Transverse colon (tissue), 4 donors: ENCODE data around the gene PDE6A.

Experiments used
- EP300 ChIP-seq: sonication (generic); formaldehyde crosslinking; IDR thresholded peaks from one replicate; pipeline ENCODE4 v1.6.1; 2017; ENCODE audit warnings: antibody characterized with exemption, low read depth
- POLR2A ChIP-seq: fragments of 450-650 bp; IDR thresholded peaks from one replicate; pipeline ENCODE4 v1.6.1; 2016; ENCODE audit warnings: antibody characterized with exemption, mild to moderate bottlenecking, moderate library complexity
- POLR2AphosphoS5 ChIP-seq, 3 donors: sonication (generic); formaldehyde crosslinking; IDR thresholded peaks; one replicate each; pipeline ENCODE4 v1.6.1; 2016; ENCODE audit warnings: antibody characterized with exemption in 3 of 3
- TF ChIP-seq, protein P1 (sequence below), 5 experiments: fragments of 200-600 bp in 3 of 5; fragments of 450-650 bp in 2 of 5; sonication (generic) in 3 of 5; IDR thresholded peaks; 1 replicate in 2 of 5; 2 replicates in 3 of 5; pipeline ENCODE4 v1.5.1; 2016 to 2017; ENCODE audit warnings: antibody characterized with exemption in 5 of 5, inconsistent platforms in 3 of 5, mild to moderate bottlenecking in 2 of 5, moderate library complexity in 1 of 5

- TF ChIP-seq, protein P1, sequence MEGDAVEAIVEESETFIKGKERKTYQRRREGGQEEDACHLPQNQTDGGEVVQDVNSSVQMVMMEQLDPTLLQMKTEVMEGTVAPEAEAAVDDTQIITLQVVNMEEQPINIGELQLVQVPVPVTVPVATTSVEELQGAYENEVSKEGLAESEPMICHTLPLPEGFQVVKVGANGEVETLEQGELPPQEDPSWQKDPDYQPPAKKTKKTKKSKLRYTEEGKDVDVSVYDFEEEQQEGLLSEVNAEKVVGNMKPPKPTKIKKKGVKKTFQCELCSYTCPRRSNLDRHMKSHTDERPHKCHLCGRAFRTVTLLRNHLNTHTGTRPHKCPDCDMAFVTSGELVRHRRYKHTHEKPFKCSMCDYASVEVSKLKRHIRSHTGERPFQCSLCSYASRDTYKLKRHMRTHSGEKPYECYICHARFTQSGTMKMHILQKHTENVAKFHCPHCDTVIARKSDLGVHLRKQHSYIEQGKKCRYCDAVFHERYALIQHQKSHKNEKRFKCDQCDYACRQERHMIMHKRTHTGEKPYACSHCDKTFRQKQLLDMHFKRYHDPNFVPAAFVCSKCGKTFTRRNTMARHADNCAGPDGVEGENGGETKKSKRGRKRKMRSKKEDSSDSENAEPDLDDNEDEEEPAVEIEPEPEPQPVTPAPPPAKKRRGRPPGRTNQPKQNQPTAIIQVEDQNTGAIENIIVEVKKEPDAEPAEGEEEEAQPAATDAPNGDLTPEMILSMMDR (IDR thresholded peaks at IDR 0.05) = no peak
- TF ChIP-seq POLR2AphosphoS5 (IDR thresholded peaks at IDR 0.05) = peak; percentile 46 to 55 (median 50)
- TF ChIP-seq POLR2A = no peak
- no peak for TF ChIP-seq EP300
These were observed 119.7 kb downstream of the PDE6A start for GRCh38 chr5:149824846-149825245.
